Fibroblast of villous mesenchyme (primary cell): Measurements from ENCODE around the gene KCNK3. TPM values are rescaled to one million over a fixed set of nuclear protein-coding genes. Genes with fewer than 3 reads are reported as not detected.

Experiments used
- DNase-seq: peaks from one replicate; pipeline ENCODE4 v3.0.0-alpha.2; 2010; ENCODE audit warnings: low read depth
- H3K4me3 ChIP-seq: 2 replicates; pipeline ENCODE4 v1.5.1; 2011; ENCODE audit warnings: low read depth, mild to moderate bottlenecking, low read length
- total RNA-seq: library from RNA; depleted of rRNA; stranded (reverse); fragments of >200 nt; gene quantifications from 2 replicates; pipeline ENCODE4 v1.2.3, GENCODE V29; 2012
- TF ChIP-seq, protein P1 (sequence below): IDR thresholded peaks from 2 replicates; pipeline ENCODE4 v1.5.1; 2012; ENCODE audit warnings: low read depth, mild to moderate bottlenecking, low read length; ENCODE audit not compliant: insufficient read depth

KCNK3 gene
- total RNA-seq, 1 donor: under 0.01 TPM

DNA sequence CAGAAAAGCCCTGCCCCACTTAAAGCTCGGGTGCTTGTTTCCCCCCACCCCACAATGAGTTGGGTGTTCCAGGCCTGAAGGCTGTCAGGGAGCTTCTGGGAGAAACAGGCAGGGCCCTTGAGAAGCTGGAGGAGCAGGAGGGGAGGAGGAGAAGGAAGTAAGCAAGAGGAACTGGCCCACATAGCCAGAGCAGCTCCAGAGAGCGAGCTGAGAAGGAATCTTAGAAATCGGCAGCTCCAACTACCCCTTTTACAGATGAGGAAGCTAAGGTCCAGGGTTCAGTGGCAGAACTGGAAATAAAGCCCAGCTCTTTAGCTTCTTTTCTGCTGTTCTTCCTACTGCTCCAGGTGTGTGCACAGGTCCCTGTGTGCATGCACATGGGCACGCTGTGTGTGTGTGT lies 12.7 kb upstream of the KCNK3 start:
- no peak for DNase-seq
- no peak overlapping the region for H3K4me3 ChIP-seq
- TF ChIP-seq, protein P1, sequence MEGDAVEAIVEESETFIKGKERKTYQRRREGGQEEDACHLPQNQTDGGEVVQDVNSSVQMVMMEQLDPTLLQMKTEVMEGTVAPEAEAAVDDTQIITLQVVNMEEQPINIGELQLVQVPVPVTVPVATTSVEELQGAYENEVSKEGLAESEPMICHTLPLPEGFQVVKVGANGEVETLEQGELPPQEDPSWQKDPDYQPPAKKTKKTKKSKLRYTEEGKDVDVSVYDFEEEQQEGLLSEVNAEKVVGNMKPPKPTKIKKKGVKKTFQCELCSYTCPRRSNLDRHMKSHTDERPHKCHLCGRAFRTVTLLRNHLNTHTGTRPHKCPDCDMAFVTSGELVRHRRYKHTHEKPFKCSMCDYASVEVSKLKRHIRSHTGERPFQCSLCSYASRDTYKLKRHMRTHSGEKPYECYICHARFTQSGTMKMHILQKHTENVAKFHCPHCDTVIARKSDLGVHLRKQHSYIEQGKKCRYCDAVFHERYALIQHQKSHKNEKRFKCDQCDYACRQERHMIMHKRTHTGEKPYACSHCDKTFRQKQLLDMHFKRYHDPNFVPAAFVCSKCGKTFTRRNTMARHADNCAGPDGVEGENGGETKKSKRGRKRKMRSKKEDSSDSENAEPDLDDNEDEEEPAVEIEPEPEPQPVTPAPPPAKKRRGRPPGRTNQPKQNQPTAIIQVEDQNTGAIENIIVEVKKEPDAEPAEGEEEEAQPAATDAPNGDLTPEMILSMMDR: no peak

DNA sequence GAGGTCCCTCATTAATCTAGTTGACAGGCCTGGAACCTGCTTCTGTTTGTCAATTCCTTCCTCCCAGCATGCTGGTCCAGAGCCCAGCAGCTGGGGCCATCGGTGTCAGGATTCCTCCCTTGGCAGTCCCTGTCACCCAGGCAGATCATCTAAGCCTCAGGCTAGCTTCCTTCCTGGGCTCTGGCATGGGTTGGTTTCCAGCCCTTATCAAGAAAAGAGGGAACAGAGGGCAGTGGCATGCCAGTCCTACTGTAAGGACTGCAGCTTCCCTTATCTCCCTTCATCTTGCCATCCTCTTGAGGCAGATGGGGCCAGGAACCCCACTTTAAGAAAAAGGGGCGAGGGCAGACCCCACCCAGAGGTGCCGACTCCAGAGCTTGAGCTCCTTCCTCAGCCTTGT lies 10.9 kb upstream of the KCNK3 start:
- DNase-seq: no peak
- no peak overlapping the region for H3K4me3 ChIP-seq
- TF ChIP-seq, protein P1: no peak

DNA sequence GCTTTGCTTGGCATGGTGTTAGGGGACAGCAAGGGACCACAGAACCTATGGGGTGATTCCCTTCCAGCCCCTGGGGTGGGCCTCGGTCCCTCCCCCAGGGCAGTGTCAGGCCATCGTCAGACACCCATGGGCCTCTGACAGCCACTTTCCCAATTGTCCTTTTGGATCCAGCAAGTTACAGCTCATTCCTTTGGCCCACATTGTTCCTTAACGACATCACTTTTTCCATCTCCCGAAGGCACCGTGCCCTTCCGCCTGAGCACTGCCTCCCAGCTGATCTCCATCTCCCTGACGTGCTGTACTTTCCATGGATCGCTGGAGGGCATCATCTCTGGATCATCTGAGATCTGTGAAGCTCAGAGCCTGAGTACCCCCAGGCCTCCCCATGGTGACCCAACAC lies 10.4 kb upstream of the KCNK3 start:
- no peak overlapping the region for H3K4me3 ChIP-seq
- no peak for DNase-seq
- TF ChIP-seq, protein P1: no peak

DNA sequence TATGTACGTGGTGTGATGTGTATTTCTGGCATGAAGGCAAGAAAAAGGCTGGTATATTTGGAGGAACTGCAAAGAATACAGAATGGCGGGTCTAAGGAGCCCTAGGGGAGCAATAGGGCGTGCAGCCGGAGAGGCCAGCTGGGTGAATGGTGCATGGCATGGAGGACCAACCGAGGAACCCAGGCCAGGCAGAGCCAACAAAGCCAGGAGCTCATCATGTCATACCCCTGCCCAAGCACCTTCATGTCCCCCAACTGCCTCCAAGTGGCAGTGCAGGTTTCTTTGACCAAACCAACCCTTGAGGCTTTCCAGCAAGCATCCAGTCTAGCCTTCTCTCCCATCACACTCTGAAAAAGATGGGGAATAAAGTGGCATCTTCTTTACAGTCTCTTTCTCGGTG lies 8.9 kb upstream of the KCNK3 start:
- DNase-seq: no peak
- TF ChIP-seq, protein P1: no peak
- H3K4me3 ChIP-seq: no peak overlapping the region

DNA sequence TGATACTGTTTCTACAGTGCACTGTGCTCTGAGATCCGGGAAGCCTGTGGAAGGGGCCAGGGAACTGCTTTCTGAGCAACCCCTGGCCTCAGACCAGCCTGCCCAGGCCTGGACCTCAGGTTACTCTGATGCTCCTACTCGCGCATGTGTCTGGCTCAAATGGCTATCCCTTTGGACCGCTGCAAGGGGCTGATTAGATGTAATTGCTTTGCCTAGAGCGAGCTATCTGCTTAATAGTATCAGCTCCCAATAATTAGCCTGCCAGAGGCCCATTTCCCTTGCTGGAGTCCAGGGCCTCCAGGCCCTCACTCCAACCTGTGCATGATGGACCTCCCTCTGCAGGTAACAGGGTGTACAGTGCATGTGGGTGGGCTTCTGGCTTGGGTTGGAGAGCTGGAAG lies 7.2 kb upstream of the KCNK3 start:
- DNase-seq: no peak
- H3K4me3 ChIP-seq: no peak overlapping the region
- TF ChIP-seq, protein P1: no peak

DNA sequence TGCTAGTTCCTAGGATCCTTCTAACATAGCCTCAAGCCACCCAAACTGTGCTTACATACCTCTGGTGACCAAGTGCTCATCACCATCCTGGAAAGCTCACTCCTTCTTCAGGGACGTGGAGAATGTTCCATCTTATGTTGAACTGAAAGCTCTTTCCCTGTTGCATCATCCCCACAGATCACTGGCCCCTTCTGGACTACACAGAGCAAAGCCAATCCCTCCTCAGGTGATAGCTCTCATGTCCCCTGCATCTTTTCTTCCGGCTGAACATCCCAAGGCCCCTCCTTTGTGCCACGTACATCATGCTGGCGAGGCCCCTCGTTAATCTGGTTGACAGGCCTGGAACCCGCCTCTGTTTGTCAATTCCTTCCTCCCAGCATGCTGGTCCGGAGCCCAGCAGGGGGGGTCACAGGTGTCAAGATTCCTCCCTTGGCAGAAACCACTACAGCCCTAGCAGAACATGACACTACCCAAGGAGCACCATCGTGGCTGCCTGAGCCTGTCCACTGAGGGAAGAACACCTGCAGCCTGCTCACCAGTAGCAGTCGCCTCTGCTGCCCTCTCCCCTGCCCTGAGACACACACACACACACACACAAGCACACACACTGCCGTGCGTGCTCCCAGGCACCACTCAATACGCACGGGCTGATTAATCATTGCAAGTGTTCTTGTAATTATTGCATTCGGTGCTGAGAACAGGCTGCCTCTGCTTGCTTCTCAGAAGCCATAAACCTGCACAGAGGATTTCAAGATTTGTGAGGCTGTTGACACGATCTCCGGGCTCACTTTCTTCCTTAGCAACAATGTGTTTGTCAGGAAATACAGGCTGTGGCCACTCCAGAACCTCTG lies 6.3 kb upstream of the KCNK3 start:
- no peak overlapping the region for H3K4me3 ChIP-seq
- no peak for DNase-seq
- TF ChIP-seq, protein P1: no peak

DNA sequence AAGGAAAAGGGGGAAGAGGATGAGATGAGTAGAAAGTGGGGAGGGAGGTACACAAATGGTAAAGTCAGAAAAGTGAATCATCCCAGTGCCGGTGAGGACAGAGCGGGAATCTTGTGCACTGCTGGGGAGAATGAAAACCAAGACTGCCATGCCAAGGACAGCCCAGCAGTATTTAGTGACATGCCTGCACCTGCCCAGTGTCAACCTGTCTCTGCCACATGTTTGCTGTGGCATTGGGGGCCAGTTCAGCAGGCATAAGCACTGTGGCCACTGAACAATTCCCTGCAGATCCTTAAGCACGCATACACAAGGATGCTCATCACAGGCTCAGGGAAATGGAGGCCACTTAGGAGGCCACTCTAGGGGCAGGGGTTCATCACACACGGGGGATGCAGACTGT lies 5.2 kb upstream of the KCNK3 start:
- TF ChIP-seq, protein P1: no peak
- no peak for DNase-seq
- H3K4me3 ChIP-seq: no peak overlapping the region
